BLaER1 treated with 17β-estradiol and CSF1 and Interleukin-3, amounts not matched to agents 10 nM and 100 nM (cell line): ENCODE measurements around the gene NAPB.
A peak's percentile ranks its signal among the peaks of the same experiment; 100 is the strongest.

Experiments used
- H3K27ac ChIP-seq, 11 experiments: shearing (Covaris generic); formaldehyde crosslinking; 2 replicates each; pipeline ENCODE4 v1.8.1; 2022
- H3K27me3 ChIP-seq, 11 experiments: shearing (Covaris generic); formaldehyde crosslinking; 2 replicates each; pipeline ENCODE4 v1.8.1; 2022
- H3K36me3 ChIP-seq, 11 experiments: shearing (Covaris generic); formaldehyde crosslinking; 2 replicates each; pipeline ENCODE4 v1.8.1; 2022
- H3K4me1 ChIP-seq, 10 experiments: shearing (Covaris generic); formaldehyde crosslinking; 2 replicates each; pipeline ENCODE4 v1.8.1; 2022
- H3K4me2 ChIP-seq, 11 experiments: shearing (Covaris generic); formaldehyde crosslinking; 2 replicates each; pipeline ENCODE4 v1.8.1; 2022
- H3K4me3 ChIP-seq, 10 experiments: shearing (Covaris generic); formaldehyde crosslinking; 2 replicates each; pipeline ENCODE4 v1.8.1; 2022
- H3K9ac ChIP-seq, 11 experiments: shearing (Covaris generic); formaldehyde crosslinking; 2 replicates each; pipeline ENCODE4 v1.8.1; 2022
- H3K9me3 ChIP-seq, 11 experiments: shearing (Covaris generic); formaldehyde crosslinking; replicated peaks in 1 of 11; 2 replicates each; pipeline ENCODE4 v1.8.1; 2022
- H4K20me1 ChIP-seq, 11 experiments: shearing (Covaris generic); formaldehyde crosslinking; 2 replicates each; pipeline ENCODE4 v1.8.1; 2022
- Cebpa-rat ChIP-seq, 11 experiments: shearing (Covaris generic); IDR thresholded peaks; 2 replicates each; pipeline ENCODE4 v1.8.1; 2022

The NAPB gene

DNA sequence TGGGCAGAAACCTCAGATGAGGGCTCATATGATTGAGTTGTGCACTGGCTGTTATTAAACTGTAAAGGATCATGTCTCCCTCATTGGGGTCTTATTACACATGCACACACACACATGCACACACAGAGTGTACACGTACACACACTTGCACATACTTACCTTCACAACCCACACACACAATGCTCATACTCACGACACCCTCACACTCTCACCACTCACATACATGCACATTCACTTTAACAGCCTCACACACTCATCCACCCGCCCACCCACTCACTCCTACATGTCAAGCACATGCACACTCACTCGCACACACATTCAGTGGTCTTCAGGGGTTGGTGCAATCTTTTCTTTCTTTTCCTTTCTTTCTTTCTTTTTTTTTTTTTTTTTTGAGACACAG is 23.6 kb upstream of the NAPB start:
- Histone ChIP-seq H3K27ac (no peak overlapping the region), H4K20me1 (no peaks in the 10 kb centered on the region; a peak in 1 of 22 replicates), H3K36me3 (no peaks in the 10 kb centered on the region), H3K4me3 (no peak overlapping the region), H3K4me2 (no peak overlapping the region), H3K9me3 (no peaks in the 10 kb centered on the region), H3K9ac (no peak overlapping the region), H3K27me3 (no peaks in the 10 kb centered on the region), H3K4me1 (peaks cover 0 to 10% (median 6%) of the 10 kb centered on the region in 10 experiments; a peak in 10 of 20 replicates)
- TF ChIP-seq Cebpa-rat (IDR thresholded peaks at IDR 0.05): no peak

DNA sequence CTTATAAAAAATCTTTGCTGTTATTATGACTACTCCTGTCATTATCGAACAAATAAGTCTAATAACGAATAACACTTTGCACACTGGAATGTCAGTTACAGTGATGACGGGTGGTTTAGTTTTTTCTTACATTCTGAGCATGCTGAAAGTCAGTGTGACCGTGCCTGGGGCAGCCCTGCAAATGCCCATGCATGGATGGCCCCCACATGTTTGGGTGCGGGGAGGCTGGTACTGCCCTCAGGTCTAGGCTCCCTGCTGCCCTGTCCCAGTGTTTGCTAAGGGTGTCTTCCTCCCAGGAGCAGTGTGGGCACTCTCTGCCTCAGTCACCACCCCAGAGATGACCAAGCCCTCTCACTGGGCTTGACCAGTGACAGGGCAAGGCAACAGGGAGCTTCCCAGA is 21.1 kb upstream of the NAPB start:
- Histone ChIP-seq H3K27me3 (no peaks in the 10 kb centered on the region), H3K4me2 (no peak overlapping the region; a peak in 1 of 22 replicates)

DNA sequence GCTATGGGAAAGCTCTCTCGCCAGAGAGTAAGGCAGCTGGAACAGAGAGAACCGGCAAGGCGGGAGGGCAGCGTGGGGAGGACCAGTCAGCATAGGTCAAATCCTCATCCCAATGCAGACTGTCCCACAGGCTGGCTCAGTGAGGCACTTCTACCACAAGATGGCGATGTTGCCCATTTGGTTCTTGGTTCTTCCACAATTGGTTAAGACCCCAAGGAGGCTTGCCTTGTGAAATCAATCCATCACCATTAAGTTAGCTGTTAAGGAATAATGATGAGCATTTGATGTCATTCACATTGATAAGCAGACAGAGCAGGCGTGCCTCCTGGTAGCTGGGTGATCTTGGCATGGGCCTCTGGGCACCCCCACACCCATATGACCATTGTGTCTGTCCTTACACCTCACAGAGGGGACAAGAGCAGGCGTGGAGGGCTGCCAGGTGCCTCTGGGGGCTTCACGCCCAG is 20.6 kb upstream of the NAPB start:
- no peak overlapping the region for H3K4me2 ChIP-seq
- H3K9me3 ChIP-seq: no peaks in the 10 kb centered on the region
- H3K4me3 ChIP-seq: no peak overlapping the region
- H4K20me1 ChIP-seq: no peaks in the 10 kb centered on the region; a peak in 1 of 22 replicates
- no peak overlapping the region for H3K9ac ChIP-seq
- H3K27me3 ChIP-seq: no peaks in the 10 kb centered on the region
- H3K27ac ChIP-seq: no peak overlapping the region
- H3K4me1 ChIP-seq: peaks cover 0 to 2% (median 0%) of the 10 kb centered on the region in 10 experiments; a peak in 1 of 20 replicates
- TF ChIP-seq Cebpa-rat (IDR thresholded peaks at IDR 0.05): no peak
- no peaks in the 10 kb centered on the region for H3K36me3 ChIP-seq

More for the DNA sequence above, 21.1 kb upstream of the NAPB start:
- no peak for TF ChIP-seq Cebpa-rat (IDR thresholded peaks at IDR 0.05)
- Histone ChIP-seq H3K36me3 (no peaks in the 10 kb centered on the region), H3K9ac (peak overlapping the region in 1 of 11 experiments; percentile 29; a peak in 1 of 22 replicates), H3K4me3 (no peak overlapping the region), H3K27ac (no peak overlapping the region), H3K9me3 (no peaks in the 10 kb centered on the region), H3K4me1 (no peaks in the 10 kb centered on the region; a peak in 1 of 20 replicates), H4K20me1 (no peaks in the 10 kb centered on the region; a peak in 1 of 22 replicates)

DNA sequence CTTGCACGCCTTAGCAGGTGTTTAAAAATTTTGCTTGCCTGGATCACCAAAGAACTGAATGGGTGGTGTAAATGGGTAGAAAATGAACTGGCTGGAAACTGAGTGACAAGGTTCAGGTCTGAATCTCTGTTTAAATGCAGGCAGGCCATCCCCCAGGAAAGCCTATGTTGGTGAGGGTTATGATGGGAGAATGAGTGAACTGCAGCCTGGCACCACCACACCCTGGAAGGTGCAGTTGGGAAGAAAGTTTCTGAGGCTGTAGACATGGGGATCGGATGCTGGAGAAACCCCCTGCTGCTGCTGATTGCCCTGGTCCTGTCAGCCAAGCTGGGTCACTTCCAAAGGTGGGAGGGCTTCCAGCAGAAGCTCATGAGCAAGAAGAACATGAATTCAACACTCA is 18.7 kb upstream of the NAPB start:
- Histone ChIP-seq H3K27me3 (no peaks in the 10 kb centered on the region), H3K9ac (no peak overlapping the region), H3K36me3 (no peaks in the 10 kb centered on the region)

DNA sequence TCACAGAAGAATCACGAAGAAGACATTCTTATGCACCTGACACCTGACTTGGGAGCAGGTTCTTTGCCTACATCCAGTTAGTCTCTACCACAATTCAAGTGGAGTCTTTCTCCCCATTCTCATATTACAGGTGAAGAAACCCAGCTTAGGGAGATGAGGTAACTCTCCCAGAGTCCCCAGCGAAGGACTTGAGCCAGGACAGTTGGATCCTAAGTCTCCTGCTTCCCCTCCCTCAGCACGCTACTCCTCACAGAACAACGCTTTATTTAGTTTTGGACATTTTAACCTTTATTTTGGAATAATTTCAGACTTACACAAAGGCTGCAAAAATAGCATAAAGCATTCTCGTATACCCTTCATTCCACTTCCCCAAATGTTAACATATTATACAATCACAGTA is 17.4 kb upstream of the NAPB start:
- Histone ChIP-seq H3K9ac (no peak overlapping the region), H3K27ac (no peak overlapping the region), H3K9me3 (no peaks in the 10 kb centered on the region), H3K4me2 (no peak overlapping the region), H3K27me3 (no peaks in the 10 kb centered on the region), H3K36me3 (no peaks in the 10 kb centered on the region), H3K4me1 (peaks cover 0 to 11% (median 2%) of the 10 kb centered on the region in 10 experiments; a peak in 7 of 20 replicates), H4K20me1 (no peaks in the 10 kb centered on the region), H3K4me3 (no peak overlapping the region)
- TF ChIP-seq Cebpa-rat (IDR thresholded peaks at IDR 0.05): no peak

More for the DNA sequence above, 18.7 kb upstream of the NAPB start:
- Histone ChIP-seq H3K4me2 (no peak overlapping the region), H4K20me1 (no peaks in the 10 kb centered on the region), H3K9me3 (no peaks in the 10 kb centered on the region), H3K27ac (no peak overlapping the region), H3K4me3 (no peak overlapping the region), H3K4me1 (peaks cover 0 to 11% (median 2%) of the 10 kb centered on the region in 10 experiments; a peak in 7 of 20 replicates)
- TF ChIP-seq Cebpa-rat (IDR thresholded peaks at IDR 0.05): no peak

GRCh38 chr20:23437126-23437899 is 16.0 kb upstream of the NAPB start:
- Histone ChIP-seq H3K4me3 (no peak overlapping the region), H3K4me2 (no peak overlapping the region), H4K20me1 (no peaks in the 10 kb centered on the region), H3K27me3 (no peaks in the 10 kb centered on the region), H3K4me1 (peaks cover 0 to 11% (median 2%) of the 10 kb centered on the region in 10 experiments; a peak in 7 of 20 replicates), H3K27ac (0 out of 22 replicates have a peak overlapping the region, but pooled peaks of 2 of the 11 experiments have one; percentile 13 to 17), H3K36me3 (no peaks in the 10 kb centered on the region), H3K9me3 (no peaks in the 10 kb centered on the region), H3K9ac (no peak overlapping the region)
- TF ChIP-seq Cebpa-rat (IDR thresholded peaks at IDR 0.05): no peak

- Histone ChIP-seq H3K36me3 (no peaks in the 10 kb centered on the region), H4K20me1 (no peaks in the 10 kb centered on the region), H3K4me3 (no peak overlapping the region), H3K9ac (no peak overlapping the region), H3K4me1 (peaks cover 0 to 11% (median 2%) of the 10 kb centered on the region in 10 experiments; a peak in 7 of 20 replicates), H3K4me2 (peak overlapping the region in 1 of 11 experiments; percentile 22; a peak in 3 of 22 replicates), H3K27ac (0 out of 22 replicates have a peak overlapping the region, but pooled peaks of 2 of the 11 experiments have one; percentile 13 to 17), H3K27me3 (no peaks in the 10 kb centered on the region), H3K9me3 (no peaks in the 10 kb centered on the region)
- no peak for TF ChIP-seq Cebpa-rat (IDR thresholded peaks at IDR 0.05)
These were observed 15.4 kb upstream of the NAPB start for GRCh38 chr20:23436681-23437080.

GRCh38 chr20:23435626-23436539 is 14.6 kb upstream of the NAPB start:
- Histone ChIP-seq H4K20me1 (no peaks in the 10 kb centered on the region), H3K36me3 (no peaks in the 10 kb centered on the region), H3K9me3 (no peaks in the 10 kb centered on the region), H3K27ac (no peak overlapping the region), H3K4me1 (peaks cover 0 to 11% (median 2%) of the 10 kb centered on the region in 10 experiments; a peak in 7 of 20 replicates), H3K9ac (no peak overlapping the region), H3K4me2 (peak overlapping the region in 1 of 11 experiments; percentile 10; a peak in 1 of 22 replicates), H3K4me3 (no peak overlapping the region), H3K27me3 (no peaks in the 10 kb centered on the region)
- TF ChIP-seq Cebpa-rat (IDR thresholded peaks at IDR 0.05): no peak
